PC-3 (cell line): ENCODE results near the gene CDC42BPB. TPM values are rescaled to one million over a fixed set of nuclear protein-coding genes. Genes with fewer than 3 reads are reported as not detected.

ENCODE experiments used
- ATAC-seq: fragments of 200-7000 bp; cut with Tn5 transposase; 2 replicates; pipeline ENCODE4 v1.9.1; 2020; ENCODE audit warnings: mild to moderate bottlenecking, moderate library complexity
- BruUV-seq: library from RNA; stranded (reverse); fragments of 400-500 nt; replicated peaks from 2 replicates; lab custom pipeline; 2021; lab: Mats Ljungman, UMichigan
- CTCF ChIA-PET: fragments of 300-600 bp; sonication (Branson Sonifier 250); formaldehyde crosslinking; loops from one replicate; lab custom pipeline; 2022; ENCODE audit warnings: antibody characterized with exemption; lab: Charles Lee
- POLR2A ChIA-PET: fragments of 300-600 bp; sonication (Branson Sonifier 250); formaldehyde crosslinking; loops from one replicate; lab custom pipeline; 2022; ENCODE audit warnings: antibody characterized with exemption; ENCODE audit not compliant: unreplicated experiment; lab: Charles Lee
- DNase-seq: peaks from one replicate; pipeline ENCODE4 v3.0.0-alpha.2; 2015
- H2AFZ ChIP-seq: fragments of 300-600 bp; sonication (generic); 2 replicates; pipeline ENCODE4 v1.6.0; 2016; ENCODE audit warnings: antibody characterized with exemption, low read length
- H3F3A ChIP-seq: fragments of 300-600 bp; sonication (generic); one replicate; pipeline ENCODE4 v1.6.0; 2017; ENCODE audit warnings: antibody characterized with exemption, low read length, control low read depth, mild to moderate bottlenecking; ENCODE audit not compliant: unreplicated experiment
- H3K27ac ChIP-seq: fragments of 300-600 bp; sonication (generic); 2 replicates; pipeline ENCODE4 v1.5.1; 2016; ENCODE audit warnings: mild to moderate bottlenecking, low read length
- H3K27me3 ChIP-seq: fragments of 300-600 bp; sonication (generic); 2 replicates; pipeline ENCODE4 v1.6.1; 2016; ENCODE audit warnings: low read length, mixed read lengths
- H3K36me3 ChIP-seq: fragments of 300-600 bp; sonication (generic); 2 replicates; pipeline ENCODE4 v1.6.1; 2016; ENCODE audit warnings: low read depth, mixed run types, low read length, mixed read lengths
- H3K4me1 ChIP-seq: fragments of 300-600 bp; sonication (generic); 2 replicates; pipeline ENCODE4 v1.5.1; 2016; ENCODE audit warnings: low read length; ENCODE audit not compliant: insufficient read depth
- H3K4me2 ChIP-seq: fragments of 300-600 bp; sonication (generic); 2 replicates; pipeline ENCODE4 v1.6.0; 2016; ENCODE audit warnings: low read length
- H3K4me3 ChIP-seq: fragments of 300-600 bp; sonication (generic); 2 replicates; pipeline ENCODE4 v1.5.1; 2016; ENCODE audit warnings: mild to moderate bottlenecking, low read length, mixed read lengths
- H3K79me2 ChIP-seq: fragments of 300-600 bp; sonication (generic); 2 replicates; pipeline ENCODE4 v1.6.1; 2017; ENCODE audit warnings: low read length, mixed read lengths
- H3K9ac ChIP-seq: fragments of 300-600 bp; sonication (generic); 2 replicates; pipeline ENCODE4 v1.6.0; 2016; ENCODE audit warnings: mild to moderate bottlenecking, low read length
- H3K9me2 ChIP-seq: fragments of 300-600 bp; sonication (generic); replicated peaks from 2 replicates; pipeline ENCODE4 v1.6.1; 2016; ENCODE audit warnings: mixed run types, low read length, mixed read lengths
- H3K9me3 ChIP-seq: fragments of 300-600 bp; sonication (generic); 2 replicates; pipeline ENCODE4 v1.6.1; 2016; ENCODE audit warnings: low read length, mixed read lengths
- H4K20me1 ChIP-seq: fragments of 300-600 bp; sonication (generic); 2 replicates; pipeline ENCODE4 v1.6.1; 2016; ENCODE audit warnings: low read length, mixed read lengths
- EZH2 ChIP-seq: fragments of 300-600 bp; sonication (generic); IDR thresholded peaks from one replicate; pipeline ENCODE4 v1.6.1; 2017; ENCODE audit warnings: antibody characterized with exemption, mild to moderate bottlenecking, low read length; ENCODE audit not compliant: unreplicated experiment
- EZH2phosphoT487 ChIP-seq: fragments of 300-600 bp; sonication (generic); IDR thresholded peaks from 2 replicates; pipeline ENCODE4 v1.6.1; 2018; ENCODE audit warnings: mild to moderate bottlenecking, antibody characterized with exemption, low read length, borderline replicate concordance
- intact Hi-C: fragments of 100-400 bp; cut with micrococcal nuclease; formaldehyde crosslinking; loops from 2 replicates; pipeline ENCODE4 v1.9.0; 2023
- total RNA-seq: library from RNA; depleted of rRNA; stranded (reverse); fragments of >200 nt; gene quantifications from 2 replicates; pipeline ENCODE4 v1.2.3, GENCODE V29; 2014
- TF ChIP-seq, protein P1 (sequence below): fragments of 300-600 bp; sonication (generic); conservative IDR thresholded peaks from 2 replicates; pipeline ENCODE4 v1.5.1; 2017; ENCODE audit warnings: antibody characterized with exemption, low read depth, mild to moderate bottlenecking, low read length

CDC42BPB gene
- total RNA-seq, 1 experiment from 2014 or later, result 73.0 TPM

DNA sequence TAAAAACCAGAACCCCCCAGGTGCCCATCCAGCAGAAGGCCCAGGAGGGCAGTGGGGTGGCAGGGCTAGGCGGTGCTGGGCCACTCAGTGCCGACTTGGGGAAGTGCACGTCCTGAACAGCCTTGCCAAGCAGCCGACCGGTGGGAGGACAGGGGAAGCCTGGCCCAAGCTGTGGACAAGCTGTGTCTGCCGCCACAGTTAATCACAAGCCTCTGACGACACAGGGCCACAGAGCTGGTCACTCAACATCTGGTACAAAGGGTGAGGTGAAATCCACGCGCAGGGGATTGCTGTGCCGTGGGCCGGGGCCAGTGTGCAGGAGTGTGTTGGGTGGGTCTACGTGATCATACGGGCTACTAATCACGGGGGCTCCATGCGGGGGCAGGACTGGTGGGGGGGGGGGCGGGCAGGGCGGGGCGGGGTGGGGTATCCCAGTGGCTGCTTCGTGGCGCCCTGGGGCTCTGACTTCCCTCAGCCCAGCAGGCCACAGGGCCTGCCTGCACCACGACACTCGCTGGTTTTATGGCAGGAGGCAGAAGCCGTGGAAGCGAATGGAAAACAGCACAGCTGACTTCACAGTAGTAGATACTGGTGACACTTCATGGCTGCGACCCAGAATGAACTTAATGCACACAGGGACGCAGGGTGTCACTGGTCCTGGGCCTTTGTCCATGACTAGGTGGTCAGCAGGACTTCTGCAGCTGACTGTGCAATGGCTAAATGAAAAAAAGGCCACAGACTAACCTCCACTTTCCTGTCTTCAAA lies 124.7 kb downstream of the CDC42BPB start:
- Histone ChIP-seq H3K79me2 (no peaks in the 10 kb centered on the region), H3K27ac (no peak overlapping the region), H3K36me3 (no peaks in the 10 kb centered on the region; the same call in 1 of the 2 replicates), H3F3A (no peaks in the 10 kb centered on the region), H3K9me2 (no peaks in the 10 kb centered on the region), H3K4me1 (peaks cover 8% of the 10 kb centered on the region; the same call in 1 of the 2 replicates), H2AFZ (no peak overlapping the region), H3K27me3 (peaks cover 5% of the 10 kb centered on the region), H4K20me1 (no peaks in the 10 kb centered on the region), H3K4me3 (no peak overlapping the region), H3K9me3 (no peaks in the 10 kb centered on the region), H3K4me2 (no peak overlapping the region), H3K9ac (no peak overlapping the region)
- ATAC-seq, result no peak
- no peak for DNase-seq
- intact Hi-C loops, result no loop called here
- no TSS peak for BruUV-seq
- POLR2A ChIA-PET, result no interaction called here
- no peak for TF ChIP-seq EZH2phosphoT487
- no peak for TF ChIP-seq EZH2
- TF ChIP-seq, protein P1, sequence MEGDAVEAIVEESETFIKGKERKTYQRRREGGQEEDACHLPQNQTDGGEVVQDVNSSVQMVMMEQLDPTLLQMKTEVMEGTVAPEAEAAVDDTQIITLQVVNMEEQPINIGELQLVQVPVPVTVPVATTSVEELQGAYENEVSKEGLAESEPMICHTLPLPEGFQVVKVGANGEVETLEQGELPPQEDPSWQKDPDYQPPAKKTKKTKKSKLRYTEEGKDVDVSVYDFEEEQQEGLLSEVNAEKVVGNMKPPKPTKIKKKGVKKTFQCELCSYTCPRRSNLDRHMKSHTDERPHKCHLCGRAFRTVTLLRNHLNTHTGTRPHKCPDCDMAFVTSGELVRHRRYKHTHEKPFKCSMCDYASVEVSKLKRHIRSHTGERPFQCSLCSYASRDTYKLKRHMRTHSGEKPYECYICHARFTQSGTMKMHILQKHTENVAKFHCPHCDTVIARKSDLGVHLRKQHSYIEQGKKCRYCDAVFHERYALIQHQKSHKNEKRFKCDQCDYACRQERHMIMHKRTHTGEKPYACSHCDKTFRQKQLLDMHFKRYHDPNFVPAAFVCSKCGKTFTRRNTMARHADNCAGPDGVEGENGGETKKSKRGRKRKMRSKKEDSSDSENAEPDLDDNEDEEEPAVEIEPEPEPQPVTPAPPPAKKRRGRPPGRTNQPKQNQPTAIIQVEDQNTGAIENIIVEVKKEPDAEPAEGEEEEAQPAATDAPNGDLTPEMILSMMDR, result no peak
- CTCF ChIA-PET, result no interaction called here

DNA sequence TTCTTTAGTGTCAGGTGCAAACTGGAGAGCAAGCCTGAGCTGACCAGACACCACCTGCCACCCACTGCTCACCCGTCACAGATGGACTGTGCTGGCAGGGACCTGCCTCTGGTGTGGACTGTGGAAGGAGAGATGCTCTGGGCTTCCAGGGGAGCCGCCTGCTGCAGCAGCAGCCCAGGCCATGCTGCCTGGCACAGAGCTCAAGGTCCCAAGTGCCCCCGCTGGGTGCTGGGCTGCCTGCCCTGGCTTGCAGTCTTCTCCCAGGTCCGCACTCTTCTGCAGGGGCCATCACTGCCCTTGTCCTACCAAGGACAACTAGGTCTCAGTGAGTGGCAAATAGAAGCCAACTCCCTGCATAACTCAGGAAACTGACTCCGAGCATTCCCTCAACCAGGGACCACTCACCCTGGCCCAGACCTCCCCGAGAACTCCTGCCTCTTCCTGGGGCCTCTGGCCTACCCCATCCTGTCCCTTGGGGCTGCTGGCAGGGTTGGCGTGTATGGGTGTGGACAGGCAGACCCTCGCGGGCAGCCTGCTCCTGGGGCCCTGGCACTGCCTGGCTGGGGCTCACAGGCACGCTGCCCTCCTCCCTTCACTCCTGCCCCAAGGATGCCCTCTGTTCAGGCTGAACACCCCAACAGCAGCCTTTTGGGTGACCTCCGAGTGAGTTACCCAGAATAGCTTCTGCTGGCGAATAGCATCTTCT lies 125.6 kb downstream of the CDC42BPB start:
- Histone ChIP-seq H3F3A (no peaks in the 10 kb centered on the region), H3K9ac (no peak overlapping the region), H3K9me2 (no peaks in the 10 kb centered on the region), H3K36me3 (no peaks in the 10 kb centered on the region; the same call in 1 of the 2 replicates), H3K79me2 (no peaks in the 10 kb centered on the region), H2AFZ (no peak overlapping the region), H3K4me1 (peaks cover 8% of the 10 kb centered on the region; the same call in 1 of the 2 replicates), H3K27me3 (peaks cover 5% of the 10 kb centered on the region), H3K4me2 (no peak overlapping the region), H3K27ac (no peak overlapping the region), H4K20me1 (no peaks in the 10 kb centered on the region), H3K9me3 (no peaks in the 10 kb centered on the region), H3K4me3 (no peak overlapping the region)
- DNase-seq (no peak), ATAC-seq (peak; percentile 11)
- no peak for TF ChIP-seq EZH2phosphoT487
- no peak for TF ChIP-seq EZH2
- TF ChIP-seq, protein P1, result no peak
- intact Hi-C loops, result no loop called here
- BruUV-seq, result no TSS peak
- ChIA-PET POLR2A (no interaction called here), CTCF (no interaction called here)
